GM19395 (cell line): ENCODE results near the gene DHRS12.

Experiments
- ATAC-seq: cut with Tn5 transposase; IDR thresholded peaks from one replicate; pipeline ENCODE4 v1.9.1; 2021; ENCODE audit warnings: mild to moderate bottlenecking, moderate library complexity; ENCODE audit not compliant: unreplicated experiment

The DHRS12 gene

GRCh38 chr13:51784097-51784496 lies 19.9 kb downstream of the DHRS12 start:
- ATAC-seq, result no peak

GRCh38 chr13:51783428-51784094 lies 20.4 kb downstream of the DHRS12 start:
- ATAC-seq, result no peak

- no peak for ATAC-seq
Measured at GRCh38 chr13:51782026-51782710, 21.8 kb downstream of the DHRS12 start.

GRCh38 chr13:51781246-51782022 lies 22.5 kb downstream of the DHRS12 start:
- ATAC-seq, result no peak

- no peak for ATAC-seq
Measured at GRCh38 chr13:51780099-51780498, 23.9 kb downstream of the DHRS12 start.

- no peak for ATAC-seq
Measured at GRCh38 chr13:51778392-51778791, 25.6 kb downstream of the DHRS12 start.

GRCh38 chr13:51777921-51778320 lies 26.0 kb downstream of the DHRS12 start:
- ATAC-seq, result no peak

GRCh38 chr13:51776179-51776578 lies 27.8 kb downstream of the DHRS12 start:
- ATAC-seq, result no peak

- ATAC-seq, result no peak
Measured at GRCh38 chr13:51773515-51773914, 30.4 kb downstream of the DHRS12 start.

GRCh38 chr13:51772781-51773180 lies 31.2 kb downstream of the DHRS12 start:
- no peak for ATAC-seq

- ATAC-seq, result no peak
Measured at GRCh38 chr13:51772105-51772455, 31.9 kb downstream of the DHRS12 start.

- ATAC-seq, result no peak
Measured at GRCh38 chr13:51771418-51772104, 32.4 kb downstream of the DHRS12 start.

GRCh38 chr13:51770681-51771417 lies 33.1 kb downstream of the DHRS12 start:
- peak; percentile 50 for ATAC-seq

- no peak for ATAC-seq
Measured at GRCh38 chr13:51770160-51770559, 33.8 kb downstream of the DHRS12 start.

GRCh38 chr13:51769455-51770127 lies 34.4 kb downstream of the DHRS12 start:
- no peak for ATAC-seq

GRCh38 chr13:51768976-51769375 lies 35.0 kb downstream of the DHRS12 start:
- ATAC-seq, result no peak

- no peak for ATAC-seq
Measured at GRCh38 chr13:51768378-51768921, 35.5 kb downstream of the DHRS12 start.

- no peak for ATAC-seq
Measured at GRCh38 chr13:51767100-51767499, 36.9 kb downstream of the DHRS12 start.

GRCh38 chr13:51765142-51765515 lies 38.8 kb downstream of the DHRS12 start:
- no peak for ATAC-seq
